Measurements from ENCODE around the gene LPAR2.

- no peak for TF ChIP-seq POLR2AphosphoS5 (IDR thresholded peaks at IDR 0.05; ENCODE audit: low read depth, low read length)
- TF ChIP-seq REST (IDR thresholded peaks at IDR 0.05; ENCODE audit: insufficient read depth in 1 of 2, low read depth in 2 of 2, low read length in 2 of 2): no peak
- TF ChIP-seq FOXP2 (optimal IDR thresholded peaks at IDR 0.05; ENCODE audit: borderline replicate concordance, extremely low read depth, extremely low read length, insufficient read depth): no peak
- TF ChIP-seq TAF1 (IDR thresholded peaks at IDR 0.05; ENCODE audit: borderline replicate concordance, insufficient read depth, low read length): no peak
Observed at GRCh38 chr19:19647037-19647835, 19.2 kb upstream of the LPAR2 start.
